Lower leg skin (tissue), 4 donors: ENCODE data around the gene ARHGAP24. TPM values are rescaled to one million over a fixed set of nuclear protein-coding genes. Genes with fewer than 3 reads are reported as not detected.

Experiments used
- DNase-seq, 2 donors: peaks; one replicate each; pipeline ENCODE4 v3.0.0-alpha.2; 2019; ENCODE audit warnings: low spot score in 2 of 2
- H3K4me3 ChIP-seq: fragments of 200-600 bp; sonication (generic); 2 replicates; pipeline ENCODE4 v1.5.1; 2017; ENCODE audit warnings: mild to moderate bottlenecking, low read depth; ENCODE audit not compliant: poor library complexity, severe bottlenecking
- POLR2A ChIP-seq, 2 donors: fragments of 450-650 bp; IDR thresholded peaks; one replicate each; pipeline ENCODE4 v1.6.1; 2016 to 2017; ENCODE audit warnings: antibody characterized with exemption in 2 of 2, mild to moderate bottlenecking in 1 of 2, moderate library complexity in 1 of 2
- WGBS, 2 donors: methylation state at CpG; one replicate each; pipeline ENCODE4 v1.1.5; 2018; 5-methylcytosine and 5-hydroxymethylcytosine counted together
- intact Hi-C: fragments of 100-400 bp; cut with DNase I; formaldehyde crosslinking; loops from one replicate; pipeline ENCODE4 v1.15.0; 2023; ENCODE audit warnings: low total_unique reads
- total RNA-seq, 4 donors: library from RNA; depleted of rRNA; stranded (reverse); fragments of >200 nt; gene quantifications; one replicate each; pipeline ENCODE4 v1.1.0, GENCODE V29; 2016
- TF ChIP-seq, protein P1 (sequence below), 3 donors: fragments of 450-650 bp; IDR thresholded peaks; one replicate each; pipeline ENCODE4 v1.5.1; 2016; ENCODE audit warnings: antibody characterized with exemption in 3 of 3, mild to moderate bottlenecking in 3 of 3, moderate library complexity in 2 of 3

The ARHGAP24 gene
- total RNA-seq, 4 donors from 2014 or later: 13.1 to 58.4 (median 24.0) TPM

DNA sequence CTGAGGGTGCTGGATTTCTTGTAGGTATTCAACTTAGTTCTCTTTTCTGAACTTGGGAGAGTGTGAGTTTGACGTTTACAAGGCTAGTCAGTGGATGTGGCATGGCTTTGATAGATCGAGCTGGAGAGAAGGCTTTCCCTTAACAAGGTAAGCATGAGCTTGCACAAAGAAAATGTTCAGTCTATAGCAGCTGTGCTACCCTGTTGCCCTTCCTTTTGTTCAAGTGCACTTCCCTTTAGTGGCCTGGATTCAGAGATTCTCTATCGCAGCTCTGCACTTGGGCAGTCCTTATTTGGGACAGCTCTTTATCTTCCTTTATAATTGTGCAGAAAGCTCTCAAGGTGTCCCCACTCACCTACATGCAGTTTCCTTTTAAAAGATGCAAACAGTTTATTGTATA lies 198.0 kb downstream of the ARHGAP24 start:
- no peak overlapping the region for H3K4me3 ChIP-seq
- TF ChIP-seq POLR2A (IDR thresholded peaks at IDR 0.05): no peak
- TF ChIP-seq, protein P1, sequence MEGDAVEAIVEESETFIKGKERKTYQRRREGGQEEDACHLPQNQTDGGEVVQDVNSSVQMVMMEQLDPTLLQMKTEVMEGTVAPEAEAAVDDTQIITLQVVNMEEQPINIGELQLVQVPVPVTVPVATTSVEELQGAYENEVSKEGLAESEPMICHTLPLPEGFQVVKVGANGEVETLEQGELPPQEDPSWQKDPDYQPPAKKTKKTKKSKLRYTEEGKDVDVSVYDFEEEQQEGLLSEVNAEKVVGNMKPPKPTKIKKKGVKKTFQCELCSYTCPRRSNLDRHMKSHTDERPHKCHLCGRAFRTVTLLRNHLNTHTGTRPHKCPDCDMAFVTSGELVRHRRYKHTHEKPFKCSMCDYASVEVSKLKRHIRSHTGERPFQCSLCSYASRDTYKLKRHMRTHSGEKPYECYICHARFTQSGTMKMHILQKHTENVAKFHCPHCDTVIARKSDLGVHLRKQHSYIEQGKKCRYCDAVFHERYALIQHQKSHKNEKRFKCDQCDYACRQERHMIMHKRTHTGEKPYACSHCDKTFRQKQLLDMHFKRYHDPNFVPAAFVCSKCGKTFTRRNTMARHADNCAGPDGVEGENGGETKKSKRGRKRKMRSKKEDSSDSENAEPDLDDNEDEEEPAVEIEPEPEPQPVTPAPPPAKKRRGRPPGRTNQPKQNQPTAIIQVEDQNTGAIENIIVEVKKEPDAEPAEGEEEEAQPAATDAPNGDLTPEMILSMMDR (IDR thresholded peaks at IDR 0.05): no peak
- 67 to 77% methylated on average over 3 of the region's 3 CpGs for WGBS, 2 donors
- intact Hi-C loops: no loop called here
- no peak for DNase-seq

- TF ChIP-seq POLR2A (IDR thresholded peaks at IDR 0.05): no peak
- TF ChIP-seq, protein P1 (IDR thresholded peaks at IDR 0.05): no peak
Measured at GRCh38 chr4:85673540-85673939, 198.6 kb downstream of the ARHGAP24 start.

GRCh38 chr4:85675076-85676049 lies 200.4 kb downstream of the ARHGAP24 start:
- DNase-seq: no peak
- TF ChIP-seq, protein P1 (IDR thresholded peaks at IDR 0.05): no peak
- no peak for TF ChIP-seq POLR2A (IDR thresholded peaks at IDR 0.05)
- H3K4me3 ChIP-seq: no peak overlapping the region
- intact Hi-C loops: no loop called here
- WGBS, 2 donors: 91 to 93% methylated on average over 7 of the region's 7 CpGs

More at GRCh38 chr4:85673540-85673939, 198.6 kb downstream of the ARHGAP24 start:
- DNase-seq: no peak
- H3K4me3 ChIP-seq: no peak overlapping the region
- WGBS, 2 donors: 93 to 97% methylated on average over 2 of the region's 2 CpGs
- intact Hi-C loops: no loop called here

- TF ChIP-seq POLR2A (IDR thresholded peaks at IDR 0.05): no peak
- TF ChIP-seq, protein P1 (IDR thresholded peaks at IDR 0.05): no peak
- WGBS, 2 donors: 94 to 95% methylated on average over 1 of the region's 1 CpG
- intact Hi-C loops: no loop called here
Measured at GRCh38 chr4:85676050-85676425, 201.1 kb downstream of the ARHGAP24 start.

DNA sequence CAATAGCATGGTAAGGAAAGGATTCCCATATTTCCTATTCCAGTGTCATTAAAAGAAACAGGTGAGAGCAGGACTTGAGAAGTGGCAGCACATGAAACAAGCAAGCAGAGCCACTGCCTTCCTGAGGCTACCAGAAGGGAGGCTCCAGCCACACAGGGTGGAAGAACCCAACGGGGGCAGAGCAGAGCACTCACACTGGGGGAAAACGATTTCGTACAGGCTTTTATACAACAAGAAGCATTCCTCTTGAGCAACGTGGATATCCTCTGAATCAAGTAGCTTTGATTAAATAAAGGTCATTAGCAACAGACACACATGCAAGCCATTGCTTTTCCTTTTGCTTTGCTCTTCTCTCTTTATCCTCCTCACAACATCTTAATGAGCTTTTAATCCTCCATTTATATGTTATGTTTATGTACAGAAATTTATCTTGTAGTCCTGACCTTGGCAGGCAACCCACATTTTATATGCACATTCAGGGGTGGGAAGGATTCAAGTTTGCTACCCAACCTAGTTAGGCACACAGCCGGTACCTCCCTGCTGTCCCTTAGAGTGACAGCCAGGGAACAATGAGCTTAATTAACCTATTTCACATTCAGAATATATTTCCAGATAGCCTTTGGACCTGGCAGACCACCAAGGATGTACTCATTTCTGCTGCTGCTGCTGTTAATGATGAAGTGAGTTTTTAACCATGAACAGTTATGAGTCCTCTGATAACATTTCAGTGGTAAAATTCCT lies 202.1 kb downstream of the ARHGAP24 start:
- intact Hi-C loops: no loop called here
- TF ChIP-seq, protein P1 (IDR thresholded peaks at IDR 0.05): no peak
- no peak for TF ChIP-seq POLR2A (IDR thresholded peaks at IDR 0.05)
- 67 to 71% methylated on average over 5 of the region's 5 CpGs for WGBS, 2 donors
- H3K4me3 ChIP-seq: no peak overlapping the region
- no peak for DNase-seq

More at GRCh38 chr4:85676050-85676425, 201.1 kb downstream of the ARHGAP24 start:
- H3K4me3 ChIP-seq: no peak overlapping the region
- no peak for DNase-seq
